Ascending aorta (tissue), 2 donors: ENCODE data around the gene EGLN3. TPM values are rescaled to one million over a fixed set of nuclear protein-coding genes. Genes with fewer than 3 reads are reported as not detected.

ENCODE experiments used
- DNase-seq, 2 donors: peaks; one replicate each; pipeline ENCODE4 v3.0.0-alpha.2; 2019; ENCODE audit warnings: low spot score in 2 of 2
- H3K27ac ChIP-seq, 2 donors: fragments of 200-600 bp; sonication (generic); one replicate each; pipeline ENCODE4 v1.5.1; 2016 to 2017; ENCODE audit warnings: mild to moderate bottlenecking in 1 of 2
- H3K27me3 ChIP-seq: fragments of 200-600 bp; sonication (generic); one replicate; pipeline ENCODE4 v1.5.1; 2017
- H3K36me3 ChIP-seq, 2 donors: fragments of 200-600 bp; sonication (generic); one replicate each; pipeline ENCODE4 v1.5.1; 2016
- H3K4me1 ChIP-seq, 2 donors: fragments of 200-600 bp; sonication (generic); one replicate each; pipeline ENCODE4 v1.5.1; 2016 to 2017; ENCODE audit warnings: mild to moderate bottlenecking in 1 of 2
- H3K4me3 ChIP-seq, 2 donors: fragments of 200-600 bp; sonication (generic); one replicate each; pipeline ENCODE4 v1.5.1; 2016 to 2017; ENCODE audit warnings: mild to moderate bottlenecking in 1 of 2
- H3K9me3 ChIP-seq, 2 donors: fragments of 200-600 bp; sonication (generic); one replicate each; pipeline ENCODE4 v1.5.1; 2016
- CTCF ChIP-seq, 3 experiments: fragments of 200-600 bp in 2 of 3; fragments of 450-650 bp in 1 of 3; sonication (generic) in 2 of 3; IDR thresholded peaks; one replicate each; pipeline ENCODE4 v1.5.1; 2016 to 2019; ENCODE audit warnings: antibody characterized with exemption in 3 of 3, mild to moderate bottlenecking in 1 of 3, moderate library complexity in 1 of 3
- intact Hi-C: fragments of 100-400 bp; cut with DNase I; formaldehyde crosslinking; loops from one replicate; pipeline ENCODE4 v1.15.1; 2023
- total RNA-seq: library from RNA; depleted of rRNA; stranded (reverse); fragments of >200 nt; gene quantifications from one replicate; pipeline ENCODE4 v1.1.0, GENCODE V29; 2016

Gene EGLN3
- total RNA-seq, 1 donor from 2014 or later, result 5.9 TPM

GRCh38 chr14:33925235-33925634 is 25.6 kb downstream of the EGLN3 start:
- intact Hi-C loops, result loop anchor here (2.0 kb wide), 1 partner anchor 14 kb away; no protein-coding TSS in a partner anchor
- DNase-seq, result no peak
- Histone ChIP-seq H3K27ac (no peak overlapping the region), H3K4me3 (no peak overlapping the region), H3K4me1 (no peaks in the 10 kb centered on the region), H3K36me3 (peaks cover 3 to 4% of the 10 kb centered on the region in 2 donors), H3K27me3 (no peaks in the 10 kb centered on the region), H3K9me3 (no peaks in the 10 kb centered on the region)
- TF ChIP-seq CTCF (IDR thresholded peaks at IDR 0.05), result no peak

- no peaks in the 10 kb centered on the region for H3K27me3 ChIP-seq
- H3K27ac ChIP-seq, result no peak overlapping the region
- no peaks in the 10 kb centered on the region for H3K4me1 ChIP-seq
- intact Hi-C loops, result loop anchor here (2.0 kb wide), 1 partner anchor 14 kb away; no protein-coding TSS in a partner anchor
- TF ChIP-seq CTCF (IDR thresholded peaks at IDR 0.05), result no peak
- DNase-seq, result no peak
- no peaks in the 10 kb centered on the region for H3K9me3 ChIP-seq
- no peak overlapping the region for H3K4me3 ChIP-seq
- peaks cover 3 to 4% of the 10 kb centered on the region in 2 donors for H3K36me3 ChIP-seq
These were observed 26.2 kb downstream of the EGLN3 start for GRCh38 chr14:33924566-33925100.

- Histone ChIP-seq H3K27me3 (no peaks in the 10 kb centered on the region), H3K9me3 (no peaks in the 10 kb centered on the region), H3K4me3 (no peak overlapping the region), H3K27ac (peak overlapping the region in 1 of 2 donors; percentile 45), H3K36me3 (no peaks in the 10 kb centered on the region), H3K4me1 (peaks cover 0 to under 1% of the 10 kb centered on the region in 2 donors)
- no peak for TF ChIP-seq CTCF (IDR thresholded peaks at IDR 0.05)
- DNase-seq, result no peak
- intact Hi-C loops, result no loop called here
These were observed 28.7 kb downstream of the EGLN3 start for GRCh38 chr14:33922125-33922524.

GRCh38 chr14:33918256-33918655 is 32.6 kb downstream of the EGLN3 start:
- Histone ChIP-seq H3K27ac (peak overlapping the region in 1 of 2 donors; percentile 79), H3K4me1 (peaks cover 0 to 14% of the 10 kb centered on the region in 2 donors), H3K36me3 (no peaks in the 10 kb centered on the region), H3K27me3 (no peaks in the 10 kb centered on the region), H3K9me3 (no peaks in the 10 kb centered on the region), H3K4me3 (no peak overlapping the region)
- intact Hi-C loops, result loop anchor here (5.0 kb wide), 1 partner anchor 69 kb away; no protein-coding TSS in a partner anchor
- TF ChIP-seq CTCF (IDR thresholded peaks at IDR 0.05), result no peak
- DNase-seq, result no peak

- H3K9me3 ChIP-seq, result no peaks in the 10 kb centered on the region
- no peaks in the 10 kb centered on the region for H3K36me3 ChIP-seq
- TF ChIP-seq CTCF (IDR thresholded peaks at IDR 0.05), result no peak
- no peak overlapping the region for H3K4me3 ChIP-seq
- no peaks in the 10 kb centered on the region for H3K27me3 ChIP-seq
- H3K27ac ChIP-seq, result peak overlapping the region; percentile 66 to 79
- peaks cover 0 to 14% of the 10 kb centered on the region in 2 donors for H3K4me1 ChIP-seq
- intact Hi-C loops, result loop anchor here (1.0 to 5.0 kb wide), 2 partner anchors 70 to 143 kb away; no protein-coding TSS in a partner anchor
- no peak for DNase-seq
These were observed 33.2 kb downstream of the EGLN3 start for GRCh38 chr14:33917661-33918060.
